ENCODE data around the gene PPM1M. TPM values are rescaled to one million over a fixed set of nuclear protein-coding genes. Genes with fewer than 3 reads are reported as not detected.

The PPM1M gene
- total RNA-seq, 1 experiment from 2014 or later, result 8.5 TPM

- POLR2A ChIA-PET (ENCODE audit: unreplicated experiment), result interaction anchor here (0.6 kb wide), 1 partner anchor 35 kb away, joined by 3 read pairs; no protein-coding TSS in a partner anchor
- Histone ChIP-seq H3K9me3 (ENCODE audit: low read length) (no peaks in the 10 kb centered on the region), H3K9ac (ENCODE audit: low read length) (no peak overlapping the region), H2AFZ (ENCODE audit: low read length) (no peak overlapping the region), H3K36me3 (ENCODE audit: low read depth, low read length) (peaks cover under 1% of the 10 kb centered on the region; the same call in 1 of the 2 replicates), H3K79me2 (ENCODE audit: low read length) (no peaks in the 10 kb centered on the region), H3F3A (ENCODE audit: low read length, unreplicated experiment) (no peaks in the 10 kb centered on the region), H4K20me1 (ENCODE audit: low read length) (no peaks in the 10 kb centered on the region), H3K4me1 (ENCODE audit: insufficient read depth, low read length) (peaks cover 20% of the 10 kb centered on the region), H3K4me3 (ENCODE audit: low read length) (no peak overlapping the region), H3K27ac (ENCODE audit: low read length) (no peak overlapping the region), H3K4me2 (ENCODE audit: low read length) (no peak overlapping the region), H3K27me3 (ENCODE audit: low read length) (no peaks in the 10 kb centered on the region), H3K9me2 (replicated peaks; ENCODE audit: low read length) (no peaks in the 10 kb centered on the region)
- no peak for DNase-seq
- intact Hi-C loops (cut with micrococcal nuclease), result loop anchor here (5.0 kb wide), 1 partner anchor 114 kb away; no protein-coding TSS in a partner anchor
- no peak for TF ChIP-seq EZH2 (IDR thresholded peaks at IDR 0.05; ENCODE audit: low read length, unreplicated experiment)
- no peak for TF ChIP-seq CTCF (conservative IDR thresholded peaks at IDR 0.05; ENCODE audit: low read depth, low read length)
- TF ChIP-seq EZH2phosphoT487 (IDR thresholded peaks at IDR 0.05; ENCODE audit: borderline replicate concordance, low read length), result no peak
- BruUV-seq (replicated peaks), result no TSS peak
- CTCF ChIA-PET, result no interaction called here
- ATAC-seq, result no peak
Observed at GRCh38 chr3:52223449-52224408, 21.8 kb upstream of the PPM1M start.

GRCh38 chr3:52225452-52226228 lies 19.9 kb upstream of the PPM1M start, which contains the start of gene TLR9:
TSS of gene TLR9 (minus strand) at chr3:52225645. CDS start at chr3:52225529, 116 bp downstream.
- ChIA-PET CTCF (no interaction called here), POLR2A (ENCODE audit: unreplicated experiment) (no interaction called here)
- H3K9me3 ChIP-seq (ENCODE audit: low read length), result no peaks in the 10 kb centered on the region
- H3K27ac ChIP-seq (ENCODE audit: low read length), result no peak within 1 kb of the TSS
- no peak within 1 kb of the TSS for H3K4me3 ChIP-seq (ENCODE audit: low read length)
- H3K36me3 ChIP-seq (ENCODE audit: low read depth, low read length), result peaks cover 20% of the 10 kb centered on the region
- BruUV-seq (replicated peaks), result no TSS peak
- H3K9ac ChIP-seq (ENCODE audit: low read length), result no peak within 1 kb of the TSS
- no peaks in the 10 kb centered on the region for H3K27me3 ChIP-seq (ENCODE audit: low read length)
- TF ChIP-seq EZH2 (IDR thresholded peaks at IDR 0.05; ENCODE audit: low read length, unreplicated experiment), result no peak
- no peak for TF ChIP-seq CTCF (conservative IDR thresholded peaks at IDR 0.05; ENCODE audit: low read depth, low read length)
- TF ChIP-seq EZH2phosphoT487 (IDR thresholded peaks at IDR 0.05; ENCODE audit: borderline replicate concordance, low read length), result no peak
- peak; percentile 6; the same call in 1 of the 2 replicates for ATAC-seq
- no peak for DNase-seq
- no peaks in the 10 kb centered on the region for H3K9me2 ChIP-seq (replicated peaks; ENCODE audit: low read length)
- H3F3A ChIP-seq (ENCODE audit: low read length, unreplicated experiment), result no peaks in the 10 kb centered on the region
- no peaks in the 10 kb centered on the region for H3K79me2 ChIP-seq (ENCODE audit: low read length)
- no peak within 1 kb of the TSS for H3K4me2 ChIP-seq (ENCODE audit: low read length)
- intact Hi-C loops (cut with micrococcal nuclease), result no loop called here
- no peaks in the 10 kb centered on the region for H4K20me1 ChIP-seq (ENCODE audit: low read length)
- H2AFZ ChIP-seq (ENCODE audit: low read length), result no peak within 1 kb of the TSS
- peaks cover 4% of the 10 kb centered on the region for H3K4me1 ChIP-seq (ENCODE audit: insufficient read depth, low read length)
